ENCODE data around the gene CDC14A. TPM values are rescaled to one million over a fixed set of nuclear protein-coding genes. Genes with fewer than 3 reads are reported as not detected.

Gene CDC14A
- total and polyA plus RNA-seq, 2 donors: 3.9 to 29.1 TPM

- 90% methylated on average over 2 of the region's 2 CpGs for WGBS
- Histone ChIP-seq H3K36me3 (ENCODE audit: insufficient read depth) (no peaks in the 10 kb centered on the region), H3K4me3 (ENCODE audit: low read depth, low read length) (no peak overlapping the region), H3K4me1 (ENCODE audit: insufficient read depth) (no peaks in the 10 kb centered on the region), H3K27ac (ENCODE audit: low read depth) (no peak overlapping the region)
- DNase-seq (ENCODE audit: extremely low spot score): no peak
Measured at GRCh38 chr1:100526894-100527293, 174.6 kb downstream of the CDC14A start.

GRCh38 chr1:100528871-100529270 lies 176.6 kb downstream of the CDC14A start:
- Histone ChIP-seq H3K4me1 (ENCODE audit: insufficient read depth) (no peaks in the 10 kb centered on the region), H3K36me3 (ENCODE audit: insufficient read depth) (no peaks in the 10 kb centered on the region), H3K4me3 (ENCODE audit: low read depth, low read length) (no peak overlapping the region), H3K27ac (ENCODE audit: low read depth) (no peak overlapping the region)
- 11% methylated on average over 2 of the region's 2 CpGs for WGBS
- DNase-seq (ENCODE audit: extremely low spot score): peak; percentile 36

- no peak for DNase-seq (ENCODE audit: extremely low spot score)
- whole genome bisulfite sequencing: 94% methylated on average over 5 of the region's 5 CpGs
- H3K27ac ChIP-seq (ENCODE audit: low read depth): no peak overlapping the region
Measured at GRCh38 chr1:100530141-100530540, 177.8 kb downstream of the CDC14A start.

GRCh38 chr1:100530880-100531487 lies 178.7 kb downstream of the CDC14A start:
- Histone ChIP-seq H3K36me3 (ENCODE audit: insufficient read depth) (no peaks in the 10 kb centered on the region), H3K27ac (ENCODE audit: low read depth) (no peak overlapping the region), H3K4me3 (ENCODE audit: low read depth, low read length) (no peak overlapping the region), H3K4me1 (ENCODE audit: insufficient read depth) (no peaks in the 10 kb centered on the region)
- WGBS: 43% methylated on average over 3 of the region's 3 CpGs
- DNase-seq (ENCODE audit: extremely low spot score): no peak

More at GRCh38 chr1:100530141-100530540, 177.8 kb downstream of the CDC14A start:
- no peak overlapping the region for H3K4me3 ChIP-seq (ENCODE audit: low read depth, low read length)
- H3K36me3 ChIP-seq (ENCODE audit: insufficient read depth): no peaks in the 10 kb centered on the region
- H3K4me1 ChIP-seq (ENCODE audit: insufficient read depth): no peaks in the 10 kb centered on the region

GRCh38 chr1:100532645-100533044 lies 180.3 kb downstream of the CDC14A start:
- Histone ChIP-seq H3K4me1 (ENCODE audit: insufficient read depth) (no peaks in the 10 kb centered on the region), H3K27ac (ENCODE audit: low read depth) (no peak overlapping the region), H3K36me3 (ENCODE audit: insufficient read depth) (no peaks in the 10 kb centered on the region), H3K4me3 (ENCODE audit: low read depth, low read length) (no peak overlapping the region)
- DNase-seq (ENCODE audit: extremely low spot score): no peak
- WGBS: 81% methylated on average over 7 of the region's 7 CpGs

GRCh38 chr1:100535264-100535663 lies 183.0 kb downstream of the CDC14A start:
- Histone ChIP-seq H3K4me1 (ENCODE audit: insufficient read depth) (no peaks in the 10 kb centered on the region), H3K4me3 (ENCODE audit: low read depth, low read length) (no peak overlapping the region), H3K27ac (ENCODE audit: low read depth) (no peak overlapping the region), H3K36me3 (ENCODE audit: insufficient read depth) (no peaks in the 10 kb centered on the region)
- DNase-seq (ENCODE audit: extremely low spot score): no peak
- WGBS: 82% methylated on average over 2 of the region's 2 CpGs

GRCh38 chr1:100536031-100536430 lies 183.7 kb downstream of the CDC14A start:
- H3K27ac ChIP-seq (ENCODE audit: low read depth): no peak overlapping the region
- 92% methylated on average over 3 of the region's 3 CpGs for WGBS
- DNase-seq (ENCODE audit: extremely low spot score): no peak
- no peak overlapping the region for H3K4me3 ChIP-seq (ENCODE audit: low read depth, low read length)
- H3K4me1 ChIP-seq (ENCODE audit: insufficient read depth): no peaks in the 10 kb centered on the region
- no peaks in the 10 kb centered on the region for H3K36me3 ChIP-seq (ENCODE audit: insufficient read depth)

- no peak for DNase-seq (ENCODE audit: extremely low spot score)
- peak overlapping the region; percentile 43 for H3K4me3 ChIP-seq (ENCODE audit: low read depth, low read length)
- H3K27ac ChIP-seq (ENCODE audit: low read depth): no peak overlapping the region
- WGBS: under 1% methylated on average over 105 of the region's 105 CpGs
- H3K36me3 ChIP-seq (ENCODE audit: insufficient read depth): no peaks in the 10 kb centered on the region
- no peaks in the 10 kb centered on the region for H3K4me1 ChIP-seq (ENCODE audit: insufficient read depth)
Measured at GRCh38 chr1:100538913-100539835, 186.9 kb downstream of the CDC14A start.

- no peak for DNase-seq (ENCODE audit: extremely low spot score)
- no peak overlapping the region for H3K27ac ChIP-seq (ENCODE audit: low read depth)
- 11% methylated on average over 57 of the region's 57 CpGs for WGBS
Measured at GRCh38 chr1:100539836-100540536, 187.7 kb downstream of the CDC14A start.

GRCh38 chr1:100542285-100542684 lies 190.0 kb downstream of the CDC14A start:
- Histone ChIP-seq H3K4me3 (ENCODE audit: low read depth, low read length) (no peak overlapping the region), H3K36me3 (ENCODE audit: insufficient read depth) (no peaks in the 10 kb centered on the region), H3K27ac (ENCODE audit: low read depth) (no peak overlapping the region), H3K4me1 (ENCODE audit: insufficient read depth) (no peaks in the 10 kb centered on the region)
- 93% methylated on average over 2 of the region's 2 CpGs for WGBS
- no peak for DNase-seq (ENCODE audit: extremely low spot score)

More at GRCh38 chr1:100539836-100540536, 187.7 kb downstream of the CDC14A start:
- H3K4me1 ChIP-seq (ENCODE audit: insufficient read depth): no peaks in the 10 kb centered on the region
- peak overlapping the region; percentile 43 for H3K4me3 ChIP-seq (ENCODE audit: low read depth, low read length)
- H3K36me3 ChIP-seq (ENCODE audit: insufficient read depth): no peaks in the 10 kb centered on the region

- 74% methylated on average over 2 of the region's 2 CpGs for WGBS
- no peak for DNase-seq (ENCODE audit: extremely low spot score)
- H3K4me3 ChIP-seq (ENCODE audit: low read depth, low read length): no peak overlapping the region
- no peaks in the 10 kb centered on the region for H3K4me1 ChIP-seq (ENCODE audit: insufficient read depth)
- H3K27ac ChIP-seq (ENCODE audit: low read depth): no peak overlapping the region
- no peaks in the 10 kb centered on the region for H3K36me3 ChIP-seq (ENCODE audit: insufficient read depth)
Measured at GRCh38 chr1:100543640-100544039, 191.3 kb downstream of the CDC14A start.

GRCh38 chr1:100544791-100545190 lies 192.5 kb downstream of the CDC14A start:
- DNase-seq (ENCODE audit: extremely low spot score): no peak
- Histone ChIP-seq H3K4me1 (ENCODE audit: insufficient read depth) (no peaks in the 10 kb centered on the region), H3K27ac (ENCODE audit: low read depth) (no peak overlapping the region), H3K4me3 (ENCODE audit: low read depth, low read length) (no peak overlapping the region), H3K36me3 (ENCODE audit: insufficient read depth) (no peaks in the 10 kb centered on the region)
- WGBS: 93% methylated on average over 4 of the region's 4 CpGs

- no peak for DNase-seq (ENCODE audit: extremely low spot score)
- no peak overlapping the region for H3K4me3 ChIP-seq (ENCODE audit: low read depth, low read length)
- no peak overlapping the region for H3K27ac ChIP-seq (ENCODE audit: low read depth)
- no peaks in the 10 kb centered on the region for H3K36me3 ChIP-seq (ENCODE audit: insufficient read depth)
- 97% methylated on average over 1 of the region's 1 CpG for WGBS
- H3K4me1 ChIP-seq (ENCODE audit: insufficient read depth): no peaks in the 10 kb centered on the region
Measured at GRCh38 chr1:100545855-100546254, 193.5 kb downstream of the CDC14A start.
